ENCODE results near the gene ANTXR1. TPM values are rescaled to one million over a fixed set of nuclear protein-coding genes. Genes with fewer than 3 reads are reported as not detected.

ANTXR1 gene
- total RNA-seq, 1 experiment from 2014 or later = 0.27 TPM

DNA sequence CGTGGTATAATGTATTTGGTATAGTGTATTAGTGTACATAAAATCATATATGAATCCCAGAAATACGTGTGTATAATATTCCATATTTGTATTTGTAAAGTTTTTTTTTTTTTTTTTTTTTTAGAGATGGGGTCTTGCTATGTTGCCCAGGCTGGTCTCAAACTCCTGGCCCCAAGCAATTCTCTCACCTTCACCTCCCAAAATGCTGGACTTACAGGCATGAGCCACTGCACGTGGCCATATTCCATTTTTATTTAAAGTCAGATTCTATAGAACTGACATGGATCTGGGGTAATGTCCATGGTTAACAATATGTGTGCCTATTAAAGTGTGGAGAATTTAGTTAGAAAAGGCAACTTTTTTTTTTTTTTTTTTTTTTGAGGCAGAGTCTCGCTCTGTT is 71.5 kb downstream of the ANTXR1 start:
- intact Hi-C loops (cut with micrococcal nuclease; ENCODE audit: unreplicated experiment) = no loop called here
- H3K9me3 ChIP-seq = no peaks in the 10 kb centered on the region
- H3K4me3 Mint-ChIP-seq (ENCODE audit: unreplicated experiment) = no peak overlapping the region
- POLR2A ChIA-PET = interaction anchor here (0.5 kb wide), 1 partner anchor 1469 kb away, joined by 3 read pairs; the partner anchor contains the start of gene TGFA
- H3K36me3 Mint-ChIP-seq (ENCODE audit: insufficient read depth, unreplicated experiment) = no peaks in the 10 kb centered on the region
- H3K9me3 Mint-ChIP-seq (ENCODE audit: unreplicated experiment) = no peaks in the 10 kb centered on the region
- DNase-seq = no peak
- TF ChIP-seq, protein P1, sequence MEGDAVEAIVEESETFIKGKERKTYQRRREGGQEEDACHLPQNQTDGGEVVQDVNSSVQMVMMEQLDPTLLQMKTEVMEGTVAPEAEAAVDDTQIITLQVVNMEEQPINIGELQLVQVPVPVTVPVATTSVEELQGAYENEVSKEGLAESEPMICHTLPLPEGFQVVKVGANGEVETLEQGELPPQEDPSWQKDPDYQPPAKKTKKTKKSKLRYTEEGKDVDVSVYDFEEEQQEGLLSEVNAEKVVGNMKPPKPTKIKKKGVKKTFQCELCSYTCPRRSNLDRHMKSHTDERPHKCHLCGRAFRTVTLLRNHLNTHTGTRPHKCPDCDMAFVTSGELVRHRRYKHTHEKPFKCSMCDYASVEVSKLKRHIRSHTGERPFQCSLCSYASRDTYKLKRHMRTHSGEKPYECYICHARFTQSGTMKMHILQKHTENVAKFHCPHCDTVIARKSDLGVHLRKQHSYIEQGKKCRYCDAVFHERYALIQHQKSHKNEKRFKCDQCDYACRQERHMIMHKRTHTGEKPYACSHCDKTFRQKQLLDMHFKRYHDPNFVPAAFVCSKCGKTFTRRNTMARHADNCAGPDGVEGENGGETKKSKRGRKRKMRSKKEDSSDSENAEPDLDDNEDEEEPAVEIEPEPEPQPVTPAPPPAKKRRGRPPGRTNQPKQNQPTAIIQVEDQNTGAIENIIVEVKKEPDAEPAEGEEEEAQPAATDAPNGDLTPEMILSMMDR (IDR thresholded peaks at IDR 0.05; ENCODE audit: insufficient read depth in 1 of 2, low read depth in 1 of 2, low read length in 1 of 2, severe bottlenecking in 1 of 2, unreplicated experiment in 1 of 2) = no peak
- no peaks in the 10 kb centered on the region for H3K36me3 ChIP-seq (ENCODE audit: control insufficient read depth, insufficient read depth, low read length)
- CTCF ChIA-PET = no interaction called here
- H3K4me3 ChIP-seq (ENCODE audit: low read depth, low read length) = no peak overlapping the region
- no peaks in the 10 kb centered on the region for H3K4me1 ChIP-seq
- H3K27me3 Mint-ChIP-seq (ENCODE audit: insufficient read depth, unreplicated experiment) = peaks cover 5% of the 10 kb centered on the region
- no peak overlapping the region for H3K27ac Mint-ChIP-seq (ENCODE audit: unreplicated experiment)
- H3K4me1 Mint-ChIP-seq (ENCODE audit: low read depth, unreplicated experiment) = no peaks in the 10 kb centered on the region
- H3K27me3 ChIP-seq (replicated peaks; ENCODE audit: control insufficient read depth, insufficient read depth, low read length) = no peaks in the 10 kb centered on the region; the same call in 1 of the 2 replicates
- BruUV-seq (replicated peaks) = no TSS peak

DNA sequence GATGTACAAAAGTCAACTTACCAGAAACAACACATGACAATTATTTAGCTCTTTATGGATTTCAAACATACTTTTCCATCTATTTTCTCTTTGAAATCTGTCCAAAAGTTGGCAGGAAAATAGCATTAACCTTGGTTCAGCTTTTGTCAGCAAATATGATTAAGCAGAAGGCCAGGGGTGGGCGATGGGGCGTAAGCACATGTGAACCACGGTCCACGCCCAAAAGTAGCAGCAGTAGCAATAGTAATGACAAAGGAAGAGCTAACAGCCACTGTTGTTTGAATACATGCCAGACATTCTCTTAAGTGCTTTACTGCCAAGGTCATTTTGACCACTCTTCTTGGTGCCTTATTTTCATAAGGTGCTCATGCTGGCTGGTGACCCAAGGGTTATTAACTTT is 73.5 kb downstream of the ANTXR1 start:
- Histone ChIP-seq H3K9me3 (no peaks in the 10 kb centered on the region), H3K4me3 (ENCODE audit: low read depth, low read length) (no peak overlapping the region), H3K27me3 (replicated peaks; ENCODE audit: control insufficient read depth, insufficient read depth, low read length) (no peaks in the 10 kb centered on the region; the same call in 1 of the 2 replicates), H3K4me1 (no peaks in the 10 kb centered on the region), H3K36me3 (ENCODE audit: control insufficient read depth, insufficient read depth, low read length) (no peaks in the 10 kb centered on the region)
- peaks cover 5% of the 10 kb centered on the region for H3K27me3 Mint-ChIP-seq (ENCODE audit: insufficient read depth, unreplicated experiment)
- intact Hi-C loops (cut with micrococcal nuclease; ENCODE audit: unreplicated experiment) = no loop called here
- H3K4me1 Mint-ChIP-seq (ENCODE audit: low read depth, unreplicated experiment) = no peaks in the 10 kb centered on the region
- no TSS peak for BruUV-seq (replicated peaks)
- no peak for DNase-seq
- H3K27ac Mint-ChIP-seq (ENCODE audit: unreplicated experiment) = no peak overlapping the region
- no peaks in the 10 kb centered on the region for H3K36me3 Mint-ChIP-seq (ENCODE audit: insufficient read depth, unreplicated experiment)
- POLR2A ChIA-PET = no interaction called here
- no peak overlapping the region for H3K4me3 Mint-ChIP-seq (ENCODE audit: unreplicated experiment)
- CTCF ChIA-PET = interaction anchor here (0.6 kb wide), 1 partner anchor 72 kb away, joined by 3 read pairs; no protein-coding TSS in a partner anchor
- TF ChIP-seq, protein P1 (IDR thresholded peaks at IDR 0.05; ENCODE audit: insufficient read depth in 1 of 2, low read depth in 1 of 2, low read length in 1 of 2, severe bottlenecking in 1 of 2, unreplicated experiment in 1 of 2) = no peak
- H3K9me3 Mint-ChIP-seq (ENCODE audit: unreplicated experiment) = no peaks in the 10 kb centered on the region

DNA sequence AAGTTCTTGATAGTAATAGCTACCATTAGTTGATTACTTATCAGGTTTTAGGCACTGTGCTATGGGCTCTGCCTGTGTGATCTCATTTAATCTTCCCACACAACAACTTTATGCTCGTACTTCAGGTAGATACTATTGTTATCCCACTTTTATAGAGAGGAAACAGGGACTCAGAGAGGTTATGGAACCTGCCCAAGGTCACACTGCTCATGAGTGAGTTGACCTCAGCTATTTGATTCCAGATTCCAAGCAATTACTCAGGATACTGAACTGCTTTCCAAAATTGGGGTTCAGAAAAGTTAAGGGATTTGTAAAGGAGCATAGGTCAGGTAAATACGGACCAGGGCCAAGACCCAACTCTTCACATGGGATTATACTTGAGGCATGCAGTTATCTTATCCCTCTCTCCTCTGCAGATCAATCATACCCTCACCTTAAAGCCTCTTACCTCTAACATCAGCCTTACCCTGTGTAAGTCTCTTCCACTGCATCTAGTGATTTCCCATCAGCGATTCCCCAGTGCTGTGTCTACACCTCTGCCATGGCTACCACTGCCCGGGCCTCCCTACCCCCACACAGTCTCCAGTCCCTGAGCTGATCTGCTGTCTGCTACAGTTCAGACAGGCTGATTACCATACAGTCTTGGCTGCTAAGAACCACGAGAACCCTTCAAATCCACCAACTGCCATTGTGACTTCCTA is 74.4 kb downstream of the ANTXR1 start:
- Histone ChIP-seq H3K9me3 (no peaks in the 10 kb centered on the region), H3K36me3 (ENCODE audit: control insufficient read depth, insufficient read depth, low read length) (no peaks in the 10 kb centered on the region), H3K4me1 (no peaks in the 10 kb centered on the region), H3K27me3 (replicated peaks; ENCODE audit: control insufficient read depth, insufficient read depth, low read length) (no peaks in the 10 kb centered on the region), H3K4me3 (ENCODE audit: low read depth, low read length) (no peak overlapping the region)
- ChIA-PET POLR2A (no interaction called here), CTCF (interaction anchor here (0.6 kb wide), 1 partner anchor 73 kb away, joined by 3 read pairs; no protein-coding TSS in a partner anchor)
- peaks cover 5% of the 10 kb centered on the region for H3K27me3 Mint-ChIP-seq (ENCODE audit: insufficient read depth, unreplicated experiment)
- BruUV-seq (replicated peaks) = no TSS peak
- TF ChIP-seq, protein P1 (IDR thresholded peaks at IDR 0.05; ENCODE audit: insufficient read depth in 1 of 2, low read depth in 1 of 2, low read length in 1 of 2, severe bottlenecking in 1 of 2, unreplicated experiment in 1 of 2) = no peak
- H3K4me3 Mint-ChIP-seq (ENCODE audit: unreplicated experiment) = no peak overlapping the region
- no peaks in the 10 kb centered on the region for H3K9me3 Mint-ChIP-seq (ENCODE audit: unreplicated experiment)
- H3K4me1 Mint-ChIP-seq (ENCODE audit: low read depth, unreplicated experiment) = no peaks in the 10 kb centered on the region
- no peaks in the 10 kb centered on the region for H3K36me3 Mint-ChIP-seq (ENCODE audit: insufficient read depth, unreplicated experiment)
- no peak for DNase-seq
- intact Hi-C loops (cut with micrococcal nuclease; ENCODE audit: unreplicated experiment) = no loop called here
- no peak overlapping the region for H3K27ac Mint-ChIP-seq (ENCODE audit: unreplicated experiment)

All from Caco-2 (cell line).